MV-4-11 (cell line): ENCODE measurements around the gene RSL1D1.
"Not testable (repeated sequence)": the region's sequence is repeated elsewhere in the genome, so short reads cannot be mapped to it uniquely, and the experiment has no call there.

Experiments used
- DNase-seq: peaks from one replicate; lab custom pipeline; 2025; lab: John Stamatoyannopoulos, UW

Gene RSL1D1

DNA sequence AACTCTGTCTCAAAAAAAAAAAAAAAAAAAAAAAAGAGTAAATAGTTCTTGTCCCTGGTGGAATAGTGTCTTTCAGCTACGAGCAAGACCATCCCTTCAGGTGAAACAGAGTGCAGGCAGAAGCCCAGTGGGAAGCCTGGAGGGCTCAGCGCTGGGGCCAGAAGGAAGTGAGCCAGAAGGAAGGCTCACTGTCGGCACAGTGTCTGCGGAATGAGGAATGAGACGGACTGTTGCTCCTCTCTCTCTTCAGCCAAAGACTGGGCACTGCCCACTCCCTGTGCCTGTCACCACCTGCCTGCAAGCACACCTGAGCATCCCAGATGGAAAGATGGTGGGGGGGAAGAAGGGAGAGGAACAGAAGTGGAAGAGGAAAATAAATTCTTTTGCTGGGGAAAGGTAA lies 7.5 kb downstream of the RSL1D1 start:
- DNase-seq, result no peak

- DNase-seq, result no peak
Observed at GRCh38 chr16:11843206-11843605, 8.1 kb downstream of the RSL1D1 start.

- no peak for DNase-seq
Observed at GRCh38 chr16:11841026-11841425, 10.3 kb downstream of the RSL1D1 start.

DNA sequence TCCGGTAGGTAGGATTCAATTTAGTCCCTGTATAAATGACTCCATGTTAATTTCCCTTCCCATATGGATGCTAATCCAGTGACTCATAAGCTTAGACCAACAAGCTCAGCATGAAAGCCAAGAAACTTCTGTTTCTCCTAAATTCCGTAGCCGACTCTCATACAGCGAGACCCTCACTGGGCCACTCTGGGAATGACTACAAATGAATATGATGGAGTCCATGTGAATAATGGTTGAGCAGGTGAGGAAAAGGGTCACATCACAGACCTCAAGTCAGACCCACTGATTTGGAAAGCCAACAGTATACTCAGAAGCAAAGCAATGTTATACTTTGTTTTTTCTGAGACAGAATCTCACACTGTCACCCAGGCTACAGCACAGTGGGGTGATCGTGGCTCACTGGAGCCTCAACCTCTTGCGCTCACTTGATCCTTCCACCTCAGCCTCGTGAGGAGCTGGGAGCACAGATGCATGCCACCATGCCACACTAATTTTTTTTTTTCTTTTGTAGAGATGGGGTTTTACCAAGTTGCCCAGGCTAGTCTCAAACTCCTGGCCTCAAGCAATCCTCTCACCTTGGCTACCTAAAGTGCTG lies 14.6 kb downstream of the RSL1D1 start:
- no peak for DNase-seq

DNA sequence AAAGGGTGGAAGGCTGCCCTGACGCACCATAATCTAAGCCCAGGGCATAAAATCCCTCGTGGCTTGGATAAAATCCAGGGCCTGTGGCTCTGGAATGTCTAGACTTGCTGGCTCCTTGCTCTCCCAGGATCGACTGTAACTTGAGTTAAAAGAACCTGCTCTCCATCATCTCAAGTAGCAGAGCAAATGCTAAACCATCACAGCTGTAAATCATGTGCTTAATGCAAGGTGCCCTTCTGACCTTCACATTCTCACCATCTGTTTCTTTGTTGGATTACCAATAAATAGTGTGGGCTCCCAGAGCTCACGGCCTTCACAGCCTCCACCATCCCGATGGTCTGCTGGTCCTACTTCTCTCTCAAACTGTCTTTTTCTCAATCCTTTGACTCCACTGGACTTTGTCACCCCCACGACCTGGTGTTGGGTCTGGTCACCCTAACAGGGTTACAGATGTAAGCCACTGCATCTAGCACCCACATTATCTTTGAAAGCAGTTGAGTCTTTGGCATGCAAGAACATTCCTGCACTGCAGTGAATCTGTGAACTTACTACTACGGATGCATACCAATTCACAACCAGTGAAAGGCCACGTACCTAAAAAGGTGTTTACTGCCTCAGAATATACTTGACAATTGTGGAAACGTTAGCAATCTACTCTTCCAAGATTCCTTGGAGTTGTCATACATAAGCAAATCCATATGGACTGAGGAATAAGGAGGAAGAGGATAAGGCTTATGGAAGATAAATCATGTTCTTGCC lies 15.3 kb downstream of the RSL1D1 start:
- no peak for DNase-seq

- DNase-seq, result no peak
Observed at GRCh38 chr16:11835309-11835708, 16.0 kb downstream of the RSL1D1 start.

- peak; percentile 86 for DNase-seq
Observed at GRCh38 chr16:11833951-11834695, 17.2 kb downstream of the RSL1D1 start.

- no peak for DNase-seq
Observed at GRCh38 chr16:11828696-11829095, 22.6 kb downstream of the RSL1D1 start.

DNA sequence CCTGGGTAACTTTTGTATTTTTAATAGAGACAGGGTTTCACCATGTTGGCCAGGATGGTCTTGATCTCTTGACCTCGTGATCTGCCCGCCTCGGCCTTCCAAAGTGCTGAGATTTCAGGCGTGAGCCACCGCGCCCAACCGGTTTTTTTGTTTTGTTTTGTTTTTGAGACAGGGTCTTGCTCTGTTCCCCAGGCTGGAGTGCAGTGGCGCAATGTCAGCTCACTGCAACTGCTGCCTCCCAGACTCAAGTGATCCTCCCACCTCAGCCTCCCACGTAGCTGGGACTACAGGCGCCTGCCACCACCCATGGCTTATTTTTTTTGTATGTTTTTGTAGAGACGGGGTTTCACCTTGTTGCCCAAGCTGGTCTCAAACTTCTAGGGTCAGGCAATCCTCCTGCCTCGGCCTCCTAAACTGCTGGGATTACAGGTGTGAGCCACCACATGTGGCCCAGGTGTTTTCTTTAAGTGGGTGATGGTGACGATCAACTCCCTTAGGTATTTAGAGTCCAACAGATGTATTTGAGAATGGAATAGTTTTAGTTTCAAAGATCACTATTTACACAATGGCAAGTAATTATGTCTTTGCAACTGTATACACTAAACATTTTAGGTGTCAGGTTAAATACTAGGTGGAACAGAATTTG lies 25.7 kb downstream of the RSL1D1 start:
- DNase-seq, result not testable (repeated sequence)

- DNase-seq, result peak; percentile 91
Observed at GRCh38 chr16:11824362-11824761, 27.0 kb downstream of the RSL1D1 start.

GRCh38 chr16:11823645-11824044 lies 27.7 kb downstream of the RSL1D1 start:
- DNase-seq, result peak; percentile 47

DNA sequence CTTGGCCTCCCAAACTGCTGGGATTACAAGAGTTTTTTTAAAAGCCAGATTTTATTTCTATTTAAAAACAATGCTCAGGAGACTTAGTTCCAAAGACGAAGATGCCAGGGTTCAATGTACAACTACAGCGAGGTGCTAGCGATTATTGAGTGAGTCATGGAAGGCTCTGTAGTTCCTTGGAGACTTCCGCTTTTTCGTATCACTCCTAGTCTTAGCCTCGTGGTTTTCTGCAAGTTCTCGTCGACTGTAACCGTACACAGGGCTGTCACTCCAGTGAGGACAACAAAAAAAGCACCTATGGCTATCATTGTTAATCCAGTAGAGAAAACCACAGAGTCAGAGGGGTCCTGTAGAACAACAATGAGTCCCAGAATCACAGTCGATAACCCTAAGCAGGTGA lies 31.5 kb downstream of the RSL1D1 start:
- DNase-seq, result peak; percentile 94

- DNase-seq, result peak; percentile 37
Observed at GRCh38 chr16:11818970-11819369, 32.4 kb downstream of the RSL1D1 start.

DNA sequence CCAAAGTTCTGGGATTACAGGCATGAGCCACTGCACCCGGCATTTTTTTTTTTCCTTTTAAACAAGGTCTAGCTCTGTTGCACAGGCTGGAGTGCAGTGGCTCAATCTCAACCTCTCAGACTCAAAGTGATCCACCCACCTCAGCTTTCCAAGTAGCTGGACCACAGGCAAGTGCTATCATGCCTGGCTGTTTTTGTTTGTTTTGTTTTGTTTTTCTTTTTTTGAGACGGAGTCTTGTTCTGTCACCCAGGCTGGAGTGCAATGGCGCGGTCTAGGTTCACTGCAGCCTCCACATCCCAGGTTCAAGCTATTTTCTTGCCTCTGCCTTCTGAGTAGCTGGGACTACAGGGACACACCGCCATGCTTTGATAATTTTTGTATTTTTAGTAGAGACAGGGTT lies 35.2 kb downstream of the RSL1D1 start:
- no peak for DNase-seq

DNA sequence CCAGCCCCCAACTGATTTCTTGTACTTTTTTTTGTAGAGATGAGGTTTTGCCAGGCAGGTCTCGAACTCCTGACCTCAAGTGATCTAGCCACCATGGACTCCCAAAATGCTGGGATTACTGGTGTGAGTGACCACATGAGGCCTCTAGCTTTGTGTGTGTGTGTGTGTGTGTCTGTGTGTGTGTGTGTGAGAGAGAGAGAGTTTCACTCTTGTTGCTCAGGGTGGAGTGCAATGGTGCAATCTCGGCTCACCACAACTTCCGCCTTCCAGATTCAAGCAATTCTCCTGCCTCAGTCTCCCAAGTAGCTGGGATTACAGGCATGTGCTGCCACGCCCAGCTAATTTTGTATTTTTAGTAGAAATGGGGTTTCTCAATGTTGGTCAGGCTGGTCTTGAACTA lies 36.5 kb downstream of the RSL1D1 start:
- DNase-seq, result peak; percentile 85

DNA sequence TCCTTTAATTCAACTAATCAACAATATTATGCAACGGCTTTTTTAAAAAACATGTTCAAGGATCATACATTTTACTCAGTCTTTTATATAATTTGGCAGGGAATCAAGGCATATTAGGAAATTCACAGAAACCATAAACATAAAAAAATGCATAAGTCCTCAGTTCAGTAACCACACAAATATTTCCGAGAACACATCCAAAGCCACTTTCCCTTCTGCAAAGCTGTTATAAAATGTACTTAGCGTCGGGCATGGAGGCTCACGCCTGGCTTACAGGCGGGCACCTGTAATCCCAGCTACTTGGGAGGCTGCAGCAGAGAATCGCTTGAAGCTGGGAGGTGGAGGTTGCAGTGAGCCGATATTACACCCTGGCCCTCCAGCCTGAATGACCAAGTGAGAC lies 44.6 kb downstream of the RSL1D1 start:
- DNase-seq, result peak; percentile 59

DNA sequence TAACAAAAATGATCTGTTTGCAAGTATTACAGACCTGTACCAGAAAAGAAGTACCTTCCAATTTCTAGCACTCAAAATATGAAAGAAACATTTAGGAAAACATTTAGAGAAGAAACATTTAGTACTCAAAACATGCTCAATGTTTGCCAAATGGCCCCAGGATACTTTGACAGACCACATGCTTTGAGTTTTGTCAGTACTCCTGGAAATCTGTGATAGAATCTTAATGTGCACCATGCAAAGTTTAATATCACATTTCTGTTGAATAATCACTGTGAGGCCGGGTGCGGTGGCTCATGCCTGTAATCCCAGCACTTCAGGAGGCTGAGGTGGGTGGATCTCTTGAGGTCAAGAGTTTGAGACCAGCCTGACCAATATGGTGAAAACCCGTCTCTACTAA lies 45.8 kb downstream of the RSL1D1 start:
- DNase-seq, result no peak

- DNase-seq, result no peak
Observed at GRCh38 chr16:11801481-11802021, 49.8 kb downstream of the RSL1D1 start.

GRCh38 chr16:11800382-11800718 lies 51.0 kb downstream of the RSL1D1 start:
- peak; percentile 65 for DNase-seq

DNA sequence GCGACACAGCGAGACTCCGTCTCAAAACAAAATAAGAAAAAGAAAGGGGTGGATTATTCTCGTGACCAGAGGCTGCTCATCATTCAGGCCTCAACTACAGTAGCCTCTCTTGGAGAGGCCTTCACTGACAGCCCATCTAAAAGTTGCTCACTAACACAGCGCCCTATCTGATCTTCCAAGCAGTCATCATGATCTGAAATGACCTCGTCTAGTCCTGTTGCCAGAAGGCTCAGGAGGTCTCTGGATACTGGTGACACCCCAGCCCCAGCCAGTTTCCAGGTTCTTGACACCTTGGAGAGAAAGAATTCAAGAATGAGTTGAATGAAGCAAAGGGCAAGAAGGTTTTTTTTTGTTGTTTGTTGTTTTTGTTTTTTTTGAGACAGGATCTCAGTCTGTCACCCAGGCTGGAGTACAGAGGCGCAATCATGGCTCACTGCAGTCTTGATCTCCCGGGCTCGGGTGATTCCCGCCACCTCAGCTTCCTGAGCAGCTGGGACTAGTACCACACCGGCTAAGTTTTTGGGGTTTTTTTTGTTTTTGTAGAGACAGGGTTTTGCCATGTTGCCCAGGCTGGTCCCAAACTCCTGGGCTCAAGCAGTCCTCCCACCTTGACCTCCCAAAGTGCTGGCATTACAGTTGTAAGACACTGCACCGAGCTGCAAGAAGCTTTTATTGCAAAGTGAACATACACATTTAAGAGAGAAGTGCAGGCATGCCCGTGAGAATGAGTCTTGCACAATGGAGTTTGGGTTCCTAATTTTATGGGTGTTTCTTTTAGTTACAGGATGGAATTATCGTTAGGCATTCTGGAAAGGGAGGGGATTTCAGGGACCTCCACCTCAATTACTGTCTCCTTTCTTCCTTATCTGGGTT lies 51.6 kb downstream of the RSL1D1 start:
- peak; percentile 65 for DNase-seq

GRCh38 chr16:11799017-11799381 lies 52.3 kb downstream of the RSL1D1 start:
- DNase-seq, result no peak

DNA sequence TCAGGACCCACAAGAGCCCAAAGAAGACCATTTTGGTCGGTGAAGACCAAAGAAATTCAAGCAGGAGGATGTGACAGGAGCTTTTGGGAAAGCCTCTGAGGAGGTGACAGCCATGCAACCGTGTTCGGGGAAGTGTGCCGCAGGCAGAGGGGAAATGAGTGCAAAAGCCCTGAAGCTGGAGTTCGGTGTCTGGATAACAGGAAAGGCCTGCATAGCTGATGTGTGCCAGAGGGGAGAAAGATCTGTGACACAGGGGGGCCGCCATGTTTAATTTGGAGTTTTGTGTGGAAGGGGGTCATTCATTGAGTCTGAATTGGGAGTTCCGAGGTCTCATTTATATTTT lies 53.4 kb downstream of the RSL1D1 start:
- no peak for DNase-seq
